CD4-positive, alpha-beta T cell treated with Interleukin-10 for 1 hour (primary cell): ENCODE data around the gene ALOXE3.

Source experiments
- DNase-seq: peaks from one replicate; pipeline ENCODE4 v3.0.0-alpha.2; 2020

ALOXE3 gene

GRCh38 chr17:8117980-8118768, at the start of gene ALOXE3:
Gene ALOXE3, minus strand, starts transcription at chr17:8118514. Its CDS starts 524 bp downstream, at chr17:8117990.
- DNase-seq: no peak

- DNase-seq: no peak
Measured at GRCh38 chr17:8167526-8167925, 49.2 kb upstream of the ALOXE3 start.

GRCh38 chr17:8166731-8167130, 48.4 kb upstream of the ALOXE3 start:
- no peak for DNase-seq

GRCh38 chr17:8164815-8165131, 46.5 kb upstream of the ALOXE3 start:
- no peak for DNase-seq

- peak; percentile 87 for DNase-seq
Measured at GRCh38 chr17:8163978-8164814, 45.9 kb upstream of the ALOXE3 start.

- DNase-seq: peak; percentile 24
Measured at GRCh38 chr17:8162997-8163977, 45.0 kb upstream of the ALOXE3 start.

- peak; percentile 86 for DNase-seq
Measured at GRCh38 chr17:8162233-8162996, 44.1 kb upstream of the ALOXE3 start, which contains the start of gene VAMP2. Gene VAMP2, minus strand, starts transcription at chr17:8162948. Its CDS starts 69 bp downstream, at chr17:8162879.

- peak; percentile 40 for DNase-seq
Measured at GRCh38 chr17:8161289-8162232, 43.2 kb upstream of the ALOXE3 start.

GRCh38 chr17:8160741-8161221, 42.5 kb upstream of the ALOXE3 start:
- peak; percentile 35 for DNase-seq

GRCh38 chr17:8160224-8160577, 41.9 kb upstream of the ALOXE3 start:
- DNase-seq: no peak

GRCh38 chr17:8159459-8160223, 41.3 kb upstream of the ALOXE3 start:
- DNase-seq: no peak

- DNase-seq: peak; percentile 29
Measured at GRCh38 chr17:8159032-8159400, 40.7 kb upstream of the ALOXE3 start.

- peak; percentile 91 for DNase-seq
Measured at GRCh38 chr17:8158267-8159031, 40.1 kb upstream of the ALOXE3 start.

GRCh38 chr17:8156246-8156992, 38.1 kb upstream of the ALOXE3 start:
- peak; percentile 100 for DNase-seq

- no peak for DNase-seq
Measured at GRCh38 chr17:8155996-8156245, 37.6 kb upstream of the ALOXE3 start.

- DNase-seq: peak; percentile 51
Measured at GRCh38 chr17:8155231-8155995, 37.1 kb upstream of the ALOXE3 start.

GRCh38 chr17:8154608-8155155, 36.4 kb upstream of the ALOXE3 start:
- DNase-seq: no peak
